HG03575 (cell line): Measurements from ENCODE around the gene NACC1.
"Not testable (repeated sequence)": the region's sequence is repeated elsewhere in the genome, so short reads cannot be mapped to it uniquely, and the experiment has no call there.

Source experiments
- ATAC-seq: cut with Tn5 transposase; IDR thresholded peaks from one replicate; pipeline ENCODE4 v1.9.1; 2021; ENCODE audit not compliant: unreplicated experiment, insufficient number of reproducible peaks, low FRiP score; ENCODE audit errors: extremely low read depth

Gene NACC1

DNA sequence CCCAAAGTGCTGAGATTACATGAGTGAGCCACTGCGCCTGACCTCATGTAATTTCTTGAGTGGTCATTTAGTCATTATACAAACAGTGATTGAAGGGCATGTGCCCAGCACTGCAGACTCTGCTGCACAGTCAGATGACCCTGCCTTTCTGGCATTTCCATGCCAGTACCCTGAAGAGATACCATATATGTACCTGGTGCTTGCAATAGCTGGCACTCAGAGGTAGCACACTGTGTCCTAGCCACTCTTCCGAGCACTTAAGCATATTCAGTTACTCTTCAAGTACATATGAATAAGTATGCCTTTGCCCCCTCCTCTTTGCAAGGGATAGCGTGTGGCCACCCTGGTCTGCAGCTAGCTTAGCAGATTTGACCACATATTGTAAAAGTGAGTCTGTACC is 16.6 kb downstream of the NACC1 start:
- no peak for ATAC-seq

DNA sequence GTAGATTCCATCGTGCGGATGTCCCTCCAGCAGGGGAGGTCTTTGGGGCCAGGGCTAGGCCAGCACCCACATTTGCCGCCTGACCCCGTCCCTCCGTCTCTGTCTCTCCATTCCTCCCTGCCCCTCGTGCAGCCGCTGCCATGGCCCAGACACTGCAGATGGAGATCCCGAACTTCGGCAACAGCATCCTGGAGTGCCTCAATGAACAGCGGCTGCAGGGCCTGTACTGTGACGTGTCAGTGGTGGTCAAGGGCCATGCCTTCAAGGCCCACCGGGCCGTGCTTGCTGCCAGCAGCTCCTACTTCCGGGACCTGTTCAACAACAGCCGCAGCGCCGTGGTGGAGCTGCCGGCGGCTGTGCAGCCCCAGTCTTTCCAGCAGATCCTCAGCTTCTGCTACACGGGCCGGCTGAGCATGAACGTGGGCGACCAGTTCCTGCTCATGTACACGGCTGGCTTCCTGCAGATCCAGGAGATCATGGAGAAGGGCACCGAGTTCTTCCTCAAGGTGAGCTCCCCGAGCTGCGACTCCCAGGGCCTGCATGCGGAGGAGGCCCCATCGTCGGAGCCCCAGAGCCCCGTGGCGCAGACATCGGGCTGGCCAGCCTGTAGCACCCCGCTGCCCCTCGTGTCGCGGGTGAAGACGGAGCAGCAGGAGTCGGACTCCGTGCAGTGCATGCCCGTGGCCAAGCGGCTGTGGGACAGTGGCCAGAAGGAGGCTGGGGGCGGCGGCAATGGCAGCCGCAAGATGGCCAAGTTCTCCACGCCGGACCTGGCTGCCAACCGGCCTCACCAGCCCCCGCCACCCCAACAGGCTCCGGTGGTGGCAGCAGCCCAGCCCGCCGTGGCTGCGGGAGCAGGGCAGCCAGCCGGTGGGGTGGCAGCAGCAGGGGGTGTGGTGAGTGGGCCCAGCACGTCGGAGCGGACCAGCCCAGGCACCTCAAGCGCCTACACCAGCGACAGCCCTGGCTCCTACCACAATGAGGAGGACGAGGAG is 17.3 kb downstream of the NACC1 start:
- ATAC-seq, result no peak

DNA sequence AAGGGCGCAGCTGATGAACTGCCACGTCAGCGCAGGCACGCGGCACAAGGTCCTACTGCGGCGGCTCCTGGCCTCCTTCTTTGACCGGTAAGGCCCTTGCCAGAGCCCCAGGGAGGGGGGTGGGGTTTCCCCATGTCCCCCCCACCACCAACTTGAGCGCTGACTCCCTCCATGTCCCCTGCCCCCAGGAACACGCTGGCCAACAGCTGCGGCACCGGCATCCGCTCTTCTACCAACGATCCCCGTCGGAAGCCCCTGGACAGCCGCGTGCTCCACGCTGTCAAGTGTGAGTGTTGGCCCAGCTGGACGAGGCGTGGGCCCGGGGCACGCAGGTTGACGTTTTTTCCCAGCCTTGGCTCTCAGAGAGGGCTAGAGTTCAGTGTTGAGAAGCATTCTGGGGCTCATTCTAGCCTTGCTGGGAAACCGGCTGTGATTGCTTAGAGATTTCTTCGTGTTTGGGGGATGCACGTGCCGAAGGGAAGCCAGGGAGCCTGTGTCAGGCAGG is 19.3 kb downstream of the NACC1 start:
- ATAC-seq, result no peak

DNA sequence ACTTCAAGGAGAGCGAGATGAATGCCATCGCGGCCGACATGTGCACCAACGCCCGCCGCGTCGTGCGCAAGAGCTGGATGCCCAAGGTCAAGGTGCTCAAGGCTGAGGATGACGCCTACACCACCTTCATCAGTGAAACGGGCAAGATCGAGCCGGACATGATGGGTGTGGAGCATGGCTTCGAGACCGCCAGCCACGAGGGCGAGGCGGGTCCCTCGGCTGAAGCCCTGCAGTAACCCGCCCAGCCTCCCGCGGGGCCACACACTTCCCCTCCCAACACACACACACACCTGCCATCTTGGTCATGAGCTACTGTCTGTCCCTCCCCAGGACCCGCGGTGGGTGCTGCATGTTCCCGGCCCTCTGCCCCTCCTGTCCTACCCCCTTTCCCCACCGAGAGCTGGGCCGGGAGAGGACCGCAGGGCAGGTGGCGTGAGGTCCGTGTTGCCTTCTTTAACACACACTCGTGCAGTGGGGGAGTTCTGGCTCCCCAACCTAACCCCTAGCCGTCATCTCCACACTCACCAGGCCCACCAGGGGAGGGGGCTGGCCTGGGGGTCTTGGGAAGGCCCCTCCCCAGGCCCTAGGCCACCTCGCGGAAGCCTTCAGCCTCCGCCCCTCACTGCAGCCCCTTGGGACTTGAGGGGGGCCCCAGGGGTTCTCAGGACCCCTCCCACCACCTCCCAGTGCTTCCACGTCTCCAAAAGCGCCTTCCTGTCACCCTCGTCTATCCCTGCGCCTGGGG is 20.3 kb downstream of the NACC1 start:
- no peak for ATAC-seq

DNA sequence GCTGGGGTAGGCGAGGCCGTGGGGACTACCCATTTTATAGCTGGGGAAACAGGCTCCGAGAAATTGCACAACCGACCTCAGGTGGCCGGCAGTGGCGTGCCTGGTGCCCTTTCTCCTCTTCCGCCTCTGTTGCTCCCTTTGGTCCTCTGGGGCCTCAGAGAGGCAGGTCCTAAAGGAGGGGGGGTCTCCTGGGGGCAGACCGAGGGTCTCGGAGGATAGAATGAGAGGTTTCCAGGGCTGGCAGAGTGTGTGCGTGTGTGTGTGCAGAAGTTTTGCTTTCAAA is 20.8 kb downstream of the NACC1 start:
- no peak for ATAC-seq

DNA sequence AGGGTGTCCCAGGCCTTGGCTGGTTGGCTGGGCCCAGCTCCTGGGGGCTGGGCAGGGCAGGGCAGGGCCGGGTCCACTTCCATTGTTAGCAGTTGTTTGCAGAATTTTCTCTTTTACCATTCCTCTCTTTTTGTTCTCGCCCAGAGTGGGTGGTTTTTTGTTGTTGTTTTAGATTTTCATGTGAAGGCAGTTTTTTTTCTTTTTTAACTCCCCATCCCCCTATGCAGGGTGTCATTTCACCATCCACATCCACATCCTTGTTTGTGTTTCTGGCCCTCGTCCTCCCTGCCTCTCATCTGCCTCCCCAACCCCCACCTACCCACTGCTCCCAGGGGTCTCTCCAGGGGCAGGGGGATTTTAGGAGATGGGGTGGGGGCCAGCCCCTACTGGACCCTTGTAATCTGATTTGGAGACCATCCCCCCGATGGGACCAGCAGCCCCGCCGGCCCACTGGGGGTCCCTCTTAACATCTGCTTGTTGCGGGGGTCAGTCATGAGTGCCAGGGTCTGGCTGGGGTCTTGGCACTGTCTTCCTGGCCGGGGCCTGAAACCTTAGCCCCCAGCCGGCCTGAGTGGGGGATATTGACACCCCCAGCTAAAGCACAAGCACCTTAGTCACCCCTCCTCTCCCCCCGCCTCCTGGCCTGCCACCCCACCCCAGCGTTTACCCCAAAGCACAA is 21.7 kb downstream of the NACC1 start:
- no peak for ATAC-seq

DNA sequence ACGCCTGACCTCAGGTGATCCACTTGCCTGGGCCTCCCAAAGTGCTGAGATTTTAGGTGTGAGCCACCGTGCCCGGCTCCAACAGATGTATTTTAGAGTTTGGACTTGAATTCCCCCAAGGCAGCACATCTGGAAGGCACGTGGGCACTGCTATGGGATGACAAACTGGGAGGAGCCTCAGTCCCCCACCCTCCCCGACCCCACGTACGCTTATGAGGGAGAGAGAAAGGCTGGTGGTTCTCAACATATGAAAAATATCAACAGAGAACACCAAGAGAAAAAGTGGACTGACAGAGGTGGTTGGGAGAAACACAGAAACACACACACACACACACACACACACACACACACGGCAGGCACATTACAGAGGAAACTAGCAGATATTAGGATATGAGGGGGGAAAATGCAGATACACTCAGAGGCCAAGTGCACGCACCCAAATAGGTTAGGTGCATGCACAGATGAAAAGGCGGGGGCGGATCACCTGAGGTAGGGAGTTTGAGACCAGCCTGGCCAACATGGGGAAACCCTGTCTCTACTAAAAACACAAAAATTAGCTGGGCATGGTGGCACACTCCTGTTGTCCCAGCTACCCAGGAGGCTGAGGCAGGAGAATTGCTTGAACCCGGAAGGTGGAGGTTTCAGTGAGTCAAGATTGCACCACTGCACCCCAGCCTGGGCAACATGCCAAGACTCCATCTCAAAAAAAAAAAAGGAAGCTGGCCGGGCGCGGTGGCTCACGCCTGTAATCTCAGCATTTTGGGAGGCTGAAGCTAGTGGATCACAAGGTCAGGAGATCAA is 28.9 kb downstream of the NACC1 start:
- ATAC-seq, result no peak

DNA sequence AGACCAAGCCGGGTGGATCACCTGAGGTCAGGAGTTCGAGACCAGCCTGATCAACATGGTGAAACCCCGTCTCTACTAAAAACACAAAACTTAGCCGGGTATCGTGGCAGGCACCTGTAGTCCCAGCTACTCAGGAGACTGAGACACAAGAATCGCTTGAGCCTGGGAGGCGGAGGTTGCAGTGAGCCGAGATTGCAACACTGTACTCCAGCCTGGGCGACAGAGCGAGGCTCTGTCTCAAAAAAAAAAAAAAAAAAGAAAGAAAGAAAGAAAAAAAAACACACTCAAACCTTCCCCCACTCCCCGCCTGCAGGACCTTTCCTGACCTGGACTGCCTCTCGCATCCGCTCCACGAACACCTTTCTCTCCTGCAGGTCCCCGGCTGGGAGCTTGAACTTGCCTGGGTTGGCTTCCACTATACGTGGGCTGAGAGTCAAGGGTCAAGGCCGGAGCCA is 31.1 kb downstream of the NACC1 start:
- not testable (repeated sequence) for ATAC-seq

DNA sequence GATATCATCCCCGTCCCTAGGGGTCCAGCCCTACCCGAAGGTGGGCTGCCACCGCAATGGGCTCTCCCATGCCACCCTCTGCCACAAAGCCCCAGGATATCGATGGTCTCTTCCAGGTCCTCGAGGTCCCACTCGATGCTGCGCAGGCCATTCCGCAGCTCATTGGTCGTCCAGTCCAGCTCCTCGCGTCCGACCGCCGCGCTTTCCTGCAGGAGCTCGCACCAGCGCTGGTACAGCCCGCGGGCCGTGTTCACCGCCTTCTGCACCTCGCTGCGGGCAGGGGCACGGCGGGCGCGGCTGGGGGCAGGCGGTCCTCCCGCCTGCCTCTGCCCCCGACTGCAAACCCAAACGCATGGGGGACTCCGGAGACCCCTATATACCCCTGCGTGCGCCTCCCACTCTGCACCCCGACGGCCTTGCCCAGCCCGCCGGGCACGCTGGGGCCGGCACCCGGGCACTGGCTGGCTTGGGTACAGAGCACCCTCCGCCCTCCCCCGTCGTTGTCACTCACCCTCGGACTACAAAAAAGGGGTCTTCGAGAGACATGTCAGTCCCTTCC is 31.6 kb downstream of the NACC1 start:
- ATAC-seq, result no peak

DNA sequence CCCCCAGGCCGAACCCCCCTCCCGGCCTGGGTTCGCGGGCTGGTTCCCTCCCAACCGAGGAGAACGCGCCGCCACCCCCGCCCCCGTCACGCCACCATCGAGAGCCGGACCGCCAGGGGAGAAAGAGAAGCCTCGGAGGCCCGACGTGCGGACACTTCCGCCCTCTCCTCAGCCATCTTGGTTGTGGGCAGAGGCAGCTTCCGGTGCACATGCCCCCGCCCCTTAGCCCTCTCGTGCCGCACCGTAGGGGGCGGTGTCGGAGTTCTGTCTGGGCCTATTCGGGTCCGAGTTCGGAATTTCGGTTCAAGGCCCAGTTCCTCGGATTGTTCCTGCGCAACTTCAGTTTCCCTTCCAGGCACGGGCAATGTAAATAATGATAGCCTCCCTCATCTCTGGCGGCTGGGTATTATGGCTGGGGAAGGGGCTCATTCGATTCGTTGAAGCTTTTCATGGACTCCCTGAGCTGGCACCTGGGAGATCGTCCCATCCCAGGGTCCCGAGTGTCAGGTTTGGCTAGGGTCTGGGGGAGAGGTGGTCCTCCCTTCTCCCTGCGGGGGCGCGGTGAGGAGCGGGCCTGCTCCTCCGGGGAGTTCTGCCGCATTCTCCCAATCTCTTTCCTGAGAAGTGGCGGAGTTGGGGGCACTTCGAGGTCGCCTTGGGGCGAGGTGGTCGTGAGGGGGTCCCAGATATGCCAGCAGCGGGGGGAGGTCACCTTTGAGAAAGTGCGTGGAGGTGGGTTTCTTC is 32.3 kb downstream of the NACC1 start, which contains the start of the genes IER2 and STX10:
IER2 (plus strand) TSS at position 225 of the 744 bp plus-strand sequence. CDS start 2,776 bp downstream, outside the sequence.
STX10 (minus strand) TSS at position 189 of the 744 bp plus-strand sequence. CDS start 202 bp downstream, outside the sequence.
- ATAC-seq, result no peak

DNA sequence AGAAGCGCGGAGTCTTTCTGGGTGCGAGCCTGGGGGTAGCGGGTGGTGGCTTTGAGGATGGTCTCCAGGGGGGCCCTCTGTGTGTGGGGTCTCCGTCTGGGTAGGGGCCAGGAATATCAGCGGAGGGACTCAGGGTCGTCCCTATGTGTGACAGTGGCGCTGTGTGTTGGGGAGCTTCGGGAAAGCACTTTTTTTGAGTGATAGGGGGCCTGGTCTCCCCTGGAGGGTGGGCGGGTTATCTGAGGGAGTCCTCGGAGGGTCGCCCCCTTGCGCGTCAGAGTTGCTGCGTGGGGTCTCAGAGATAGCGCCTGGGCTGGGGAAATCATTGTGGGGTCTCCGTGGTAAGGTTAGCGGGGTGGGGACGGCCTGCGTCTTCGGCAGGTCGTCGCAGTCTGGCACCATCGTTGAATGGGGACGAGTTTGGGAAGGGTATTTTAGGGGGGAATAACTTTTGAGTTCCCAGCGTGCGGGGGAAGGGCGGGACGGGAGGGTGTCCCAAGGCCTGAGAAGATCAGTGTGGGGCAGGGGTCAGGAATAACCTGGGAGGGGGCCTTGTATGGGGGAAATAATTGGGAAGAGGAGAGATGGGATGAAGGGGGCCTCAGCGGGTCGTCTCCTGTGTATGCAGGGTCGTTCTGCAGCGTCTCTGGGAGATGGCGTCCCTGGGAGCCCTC is 33.0 kb downstream of the NACC1 start:
- ATAC-seq, result no peak

DNA sequence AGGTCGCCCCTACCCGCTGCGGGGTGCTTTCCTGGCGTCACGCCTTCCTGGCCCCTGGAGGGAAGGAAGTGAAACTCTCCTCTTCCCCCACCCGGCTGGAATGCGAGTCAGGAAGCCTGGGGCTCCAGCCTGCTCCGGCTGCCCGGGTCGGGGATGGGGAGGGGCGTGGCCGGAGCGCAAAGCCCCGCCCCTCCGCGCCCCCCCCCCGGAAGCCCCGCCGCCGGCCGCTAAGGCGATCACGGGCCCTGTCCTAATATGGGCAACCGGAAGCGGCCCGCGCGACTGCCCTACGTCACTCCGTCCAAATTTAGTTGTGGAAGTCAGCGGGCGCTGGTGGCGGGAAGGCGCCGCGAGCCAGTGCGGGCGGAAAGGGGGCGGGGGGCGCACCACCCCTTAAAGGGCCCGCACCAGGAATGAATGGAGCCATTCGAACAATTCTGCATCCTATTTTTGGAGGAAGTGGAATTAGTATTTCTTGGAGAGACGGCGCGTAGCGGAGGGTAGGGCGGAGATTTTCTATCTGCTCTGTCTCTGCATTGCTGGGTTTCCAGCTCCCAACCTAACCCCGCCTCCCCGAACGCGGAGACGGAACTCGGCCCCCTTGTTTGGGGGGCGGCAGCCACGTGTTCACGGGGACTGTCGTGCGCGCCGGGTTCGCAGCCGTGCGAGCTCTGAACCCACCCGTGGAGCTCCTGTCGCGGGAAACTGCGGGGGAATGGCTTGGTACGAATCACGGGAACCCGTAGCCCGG is 33.7 kb downstream of the NACC1 start:
- no peak for ATAC-seq

DNA sequence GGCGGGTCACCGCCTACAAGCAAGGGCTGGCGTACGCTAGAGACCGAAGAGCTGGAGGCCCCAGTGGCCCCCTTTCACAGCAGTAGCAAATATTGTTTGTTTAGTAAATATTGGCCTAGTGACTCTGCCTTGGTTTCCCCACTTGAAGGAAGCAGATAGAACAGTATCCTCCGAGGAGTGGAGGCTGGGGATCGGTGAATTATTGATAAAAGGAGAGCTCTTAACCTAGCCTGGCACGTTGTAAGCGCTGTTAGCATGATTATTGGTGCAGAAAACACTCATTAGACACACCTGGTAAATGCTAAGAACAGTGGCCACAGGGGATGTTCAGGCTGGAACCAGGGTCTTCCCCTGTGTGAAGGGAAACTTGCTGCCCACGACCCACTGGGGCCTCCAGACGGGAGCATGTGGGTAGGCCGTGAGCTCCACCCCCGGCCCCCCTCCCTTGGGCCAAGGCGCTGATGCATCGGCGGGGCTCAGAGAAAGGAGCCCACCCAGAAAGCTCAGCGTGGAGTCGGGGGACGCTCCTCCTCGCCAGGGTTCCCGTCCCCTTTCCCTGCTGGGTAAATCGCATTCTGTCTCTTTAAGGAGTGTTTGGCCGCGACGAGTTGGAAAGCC is 34.4 kb downstream of the NACC1 start:
- no peak for ATAC-seq

DNA sequence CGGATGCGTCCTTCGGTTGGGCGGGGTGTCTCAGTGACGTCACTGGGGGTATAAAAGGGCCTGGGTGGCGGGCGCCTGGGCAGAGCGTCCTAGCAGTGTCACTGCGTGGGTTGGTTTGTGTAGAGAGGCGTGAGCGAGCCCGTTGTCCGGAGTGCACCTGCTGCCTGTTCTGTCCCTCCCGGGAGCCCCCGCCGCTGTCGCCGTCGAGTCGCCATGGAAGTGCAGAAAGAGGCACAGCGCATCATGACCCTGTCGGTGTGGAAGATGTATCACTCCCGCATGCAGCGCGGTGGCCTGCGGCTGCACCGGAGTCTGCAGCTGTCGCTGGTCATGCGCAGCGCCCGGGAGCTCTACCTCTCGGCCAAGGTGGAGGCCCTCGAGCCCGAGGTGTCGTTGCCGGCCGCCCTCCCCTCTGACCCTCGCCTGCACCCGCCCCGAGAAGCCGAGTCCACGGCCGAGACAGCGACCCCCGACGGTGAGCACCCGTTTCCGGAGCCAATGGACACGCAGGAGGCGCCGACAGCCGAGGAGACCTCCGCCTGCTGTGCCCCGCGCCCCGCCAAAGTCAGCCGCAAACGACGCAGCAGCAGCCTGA is 35.0 kb downstream of the NACC1 start:
- ATAC-seq, result no peak

DNA sequence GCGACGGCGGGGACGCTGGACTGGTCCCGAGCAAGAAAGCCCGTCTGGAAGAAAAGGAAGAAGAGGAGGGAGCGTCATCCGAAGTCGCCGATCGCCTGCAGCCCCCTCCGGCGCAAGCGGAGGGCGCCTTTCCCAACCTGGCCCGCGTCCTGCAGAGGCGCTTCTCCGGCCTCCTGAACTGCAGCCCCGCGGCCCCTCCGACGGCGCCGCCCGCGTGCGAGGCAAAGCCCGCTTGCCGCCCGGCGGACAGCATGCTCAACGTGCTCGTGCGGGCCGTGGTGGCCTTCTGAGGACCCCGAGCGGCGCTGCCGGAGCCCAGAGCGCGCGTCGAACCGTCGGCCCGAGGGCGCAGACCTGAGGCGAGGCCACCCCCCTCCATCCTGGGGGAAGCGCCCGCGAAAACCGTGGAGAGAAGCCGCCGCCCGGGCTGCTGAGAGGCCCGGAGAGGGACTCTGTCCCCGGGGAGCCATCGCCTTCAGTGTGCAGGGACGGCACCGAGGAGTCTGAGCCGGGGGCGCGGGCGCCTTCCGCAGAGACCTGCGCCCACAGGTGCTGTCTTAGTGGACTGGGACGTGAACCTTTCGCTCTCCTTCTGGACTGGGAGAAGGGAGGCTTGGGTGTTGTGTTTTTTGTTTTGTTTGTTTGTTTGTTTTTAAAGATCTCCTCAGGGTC is 35.6 kb downstream of the NACC1 start:
- no peak for ATAC-seq
